ENCODE data around the gene CLDN14.

The CLDN14 gene

GRCh38 chr21:36463204-36463603, 16.7 kb downstream of the CLDN14 start:
- Histone ChIP-seq H3K9me3 (ENCODE audit: control insufficient read depth, low read length) (no peaks in the 10 kb centered on the region), H3K4me3 (ENCODE audit: low read length) (no peak overlapping the region), H3K9ac (ENCODE audit: low read length) (no peak overlapping the region), H3K4me1 (ENCODE audit: control insufficient read depth, insufficient read depth, low read length) (peaks cover 12% of the 10 kb centered on the region), H3K27me3 (ENCODE audit: control insufficient read depth, insufficient read depth, low read length) (peaks cover 11% of the 10 kb centered on the region), H3K36me3 (ENCODE audit: control insufficient read depth, insufficient read depth, low read length) (no peaks in the 10 kb centered on the region)

GRCh38 chr21:36461918-36462486, 17.9 kb downstream of the CLDN14 start:
- H3K4me1 ChIP-seq (ENCODE audit: control insufficient read depth, insufficient read depth, low read length): peaks cover 12% of the 10 kb centered on the region
- no peak overlapping the region for H3K9ac ChIP-seq (ENCODE audit: low read length)
- no peak overlapping the region for H3K4me3 ChIP-seq (ENCODE audit: low read length)
- no peaks in the 10 kb centered on the region for H3K9me3 ChIP-seq (ENCODE audit: control insufficient read depth, low read length)
- peaks cover 11% of the 10 kb centered on the region for H3K27me3 ChIP-seq (ENCODE audit: control insufficient read depth, insufficient read depth, low read length)
- H3K36me3 ChIP-seq (ENCODE audit: control insufficient read depth, insufficient read depth, low read length): no peaks in the 10 kb centered on the region

DNA sequence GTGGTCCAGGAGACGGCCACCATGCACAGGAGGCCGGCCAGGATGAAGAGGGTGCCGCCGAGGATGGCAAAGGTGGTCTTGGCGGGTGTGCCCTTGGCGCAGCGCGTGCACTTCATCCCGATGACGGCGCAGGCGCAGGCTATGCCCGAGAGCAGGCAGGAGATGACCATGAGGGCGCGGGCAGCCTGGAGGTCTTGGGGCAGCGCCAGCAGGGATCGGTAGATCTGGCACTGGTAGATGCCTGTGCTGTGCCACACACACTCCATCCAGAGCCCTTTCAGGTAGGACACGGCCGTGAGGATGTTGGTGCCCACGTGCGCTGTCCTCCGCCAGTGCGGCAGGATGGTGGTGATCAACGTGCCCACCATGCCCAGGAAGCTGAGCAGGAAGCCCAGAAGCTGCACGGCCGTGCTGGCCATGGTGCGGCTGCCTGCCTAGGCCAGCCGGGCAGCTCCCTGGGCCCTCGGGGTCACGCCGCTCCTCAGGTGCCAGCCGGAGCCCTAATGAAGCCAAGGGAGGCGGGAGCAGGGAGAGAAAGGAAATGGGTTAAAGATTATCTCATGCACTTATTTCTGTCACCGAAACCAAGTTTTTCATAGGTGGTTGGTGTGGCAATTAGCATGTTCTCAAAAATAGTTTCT, 18.5 kb downstream of the CLDN14 start:
- Histone ChIP-seq H3K4me3 (ENCODE audit: low read length) (no peak overlapping the region), H3K9me3 (ENCODE audit: control insufficient read depth, low read length) (no peaks in the 10 kb centered on the region), H3K9ac (ENCODE audit: low read length) (no peak overlapping the region), H3K36me3 (ENCODE audit: control insufficient read depth, insufficient read depth, low read length) (no peaks in the 10 kb centered on the region), H3K4me1 (ENCODE audit: control insufficient read depth, insufficient read depth, low read length) (peaks cover 12% of the 10 kb centered on the region), H3K27me3 (ENCODE audit: control insufficient read depth, insufficient read depth, low read length) (peaks cover 11% of the 10 kb centered on the region)

DNA sequence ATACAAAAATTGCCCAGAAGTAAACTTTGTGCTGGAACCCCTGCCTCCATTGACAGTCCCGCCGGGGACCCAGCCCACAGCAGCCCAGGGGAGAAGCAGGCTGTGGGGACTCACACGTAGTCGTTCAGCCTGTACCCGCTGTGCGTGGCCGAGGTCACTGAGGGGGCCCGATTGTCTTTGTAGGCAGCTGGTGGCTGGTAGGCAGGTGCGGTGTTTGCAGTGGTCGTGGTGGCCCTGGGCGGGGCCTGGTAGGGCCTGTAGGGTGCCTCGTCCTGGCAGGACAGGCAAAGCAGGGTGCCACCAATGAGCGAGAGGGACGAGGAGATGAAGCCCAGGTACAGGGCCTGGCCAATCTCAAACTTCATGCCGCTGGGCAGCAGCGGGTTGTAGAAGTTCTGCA, 19.1 kb downstream of the CLDN14 start:
- H3K9me3 ChIP-seq (ENCODE audit: control insufficient read depth, low read length): no peaks in the 10 kb centered on the region
- no peaks in the 10 kb centered on the region for H3K36me3 ChIP-seq (ENCODE audit: control insufficient read depth, insufficient read depth, low read length)
- no peak overlapping the region for H3K9ac ChIP-seq (ENCODE audit: low read length)
- H3K4me1 ChIP-seq (ENCODE audit: control insufficient read depth, insufficient read depth, low read length): peaks cover 12% of the 10 kb centered on the region
- no peak overlapping the region for H3K4me3 ChIP-seq (ENCODE audit: low read length)
- H3K27me3 ChIP-seq (ENCODE audit: control insufficient read depth, insufficient read depth, low read length): peaks cover 11% of the 10 kb centered on the region

DNA sequence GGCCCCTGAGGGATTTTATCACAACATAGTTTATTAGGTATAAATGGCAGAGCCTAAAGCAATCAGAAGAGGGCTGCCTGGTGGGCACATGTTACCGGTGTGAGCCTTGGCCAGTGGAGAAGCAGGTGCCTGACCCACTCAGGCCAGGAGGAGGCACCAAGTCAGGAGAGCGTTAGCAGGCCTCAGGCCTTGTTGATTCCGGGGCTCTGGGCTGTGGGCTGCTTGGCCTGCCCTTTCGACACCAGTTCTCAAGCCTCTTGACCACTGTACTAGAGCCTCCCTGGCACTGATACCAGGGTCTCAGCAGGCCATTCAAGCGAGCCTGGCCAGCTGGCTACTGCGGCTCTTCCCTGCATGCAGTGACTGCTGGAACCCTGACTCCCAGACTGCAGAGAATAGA, 20.8 kb downstream of the CLDN14 start:
- Histone ChIP-seq H3K9ac (ENCODE audit: low read length) (no peak overlapping the region), H3K27me3 (ENCODE audit: control insufficient read depth, insufficient read depth, low read length) (peaks cover 8% of the 10 kb centered on the region)

GRCh38 chr21:36456729-36457414, 23.1 kb downstream of the CLDN14 start:
- Histone ChIP-seq H3K4me3 (ENCODE audit: low read length) (no peak overlapping the region), H3K27me3 (ENCODE audit: control insufficient read depth, insufficient read depth, low read length) (peaks cover 3% of the 10 kb centered on the region), H3K9ac (ENCODE audit: low read length) (no peak overlapping the region), H3K4me1 (ENCODE audit: control insufficient read depth, insufficient read depth, low read length) (peaks cover 3% of the 10 kb centered on the region), H3K36me3 (ENCODE audit: control insufficient read depth, insufficient read depth, low read length) (no peaks in the 10 kb centered on the region), H3K9me3 (ENCODE audit: control insufficient read depth, low read length) (no peaks in the 10 kb centered on the region)

More for the DNA sequence above, 20.8 kb downstream of the CLDN14 start:
- H3K9me3 ChIP-seq (ENCODE audit: control insufficient read depth, low read length): no peaks in the 10 kb centered on the region
- no peaks in the 10 kb centered on the region for H3K36me3 ChIP-seq (ENCODE audit: control insufficient read depth, insufficient read depth, low read length)
- peaks cover 11% of the 10 kb centered on the region for H3K4me1 ChIP-seq (ENCODE audit: control insufficient read depth, insufficient read depth, low read length)
- no peak overlapping the region for H3K4me3 ChIP-seq (ENCODE audit: low read length)

DNA sequence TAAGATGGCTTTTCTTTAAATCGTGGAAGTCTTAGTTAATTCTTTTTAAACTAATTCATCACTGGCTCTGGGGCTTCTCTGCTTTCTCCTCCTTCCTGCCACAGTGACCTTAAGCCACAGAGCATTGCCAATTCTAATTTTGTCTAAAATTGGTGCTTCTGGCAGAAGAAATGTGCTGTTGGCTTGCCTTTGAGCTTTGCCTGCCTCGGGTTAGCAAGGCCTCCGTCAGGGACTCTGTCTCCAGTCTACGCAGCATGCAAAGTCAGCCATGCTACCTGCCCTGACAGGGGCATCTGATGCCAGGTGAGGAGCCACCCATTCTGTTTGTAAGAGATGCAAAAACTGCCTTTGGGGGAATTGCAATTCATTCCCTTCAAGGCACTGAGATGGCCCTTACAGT, 25.2 kb downstream of the CLDN14 start:
- Histone ChIP-seq H3K9ac (ENCODE audit: low read length) (no peak overlapping the region), H3K36me3 (ENCODE audit: control insufficient read depth, insufficient read depth, low read length) (no peaks in the 10 kb centered on the region), H3K27me3 (ENCODE audit: control insufficient read depth, insufficient read depth, low read length) (no peaks in the 10 kb centered on the region)

GRCh38 chr21:36454093-36454531, 25.8 kb downstream of the CLDN14 start:
- no peaks in the 10 kb centered on the region for H3K27me3 ChIP-seq (ENCODE audit: control insufficient read depth, insufficient read depth, low read length)
- no peak overlapping the region for H3K9ac ChIP-seq (ENCODE audit: low read length)
- no peaks in the 10 kb centered on the region for H3K4me1 ChIP-seq (ENCODE audit: control insufficient read depth, insufficient read depth, low read length)
- no peaks in the 10 kb centered on the region for H3K36me3 ChIP-seq (ENCODE audit: control insufficient read depth, insufficient read depth, low read length)
- no peak overlapping the region for H3K4me3 ChIP-seq (ENCODE audit: low read length)
- no peaks in the 10 kb centered on the region for H3K9me3 ChIP-seq (ENCODE audit: control insufficient read depth, low read length)

More for the DNA sequence above, 25.2 kb downstream of the CLDN14 start:
- no peaks in the 10 kb centered on the region for H3K9me3 ChIP-seq (ENCODE audit: control insufficient read depth, low read length)
- H3K4me1 ChIP-seq (ENCODE audit: control insufficient read depth, insufficient read depth, low read length): no peaks in the 10 kb centered on the region
- no peak overlapping the region for H3K4me3 ChIP-seq (ENCODE audit: low read length)

DNA sequence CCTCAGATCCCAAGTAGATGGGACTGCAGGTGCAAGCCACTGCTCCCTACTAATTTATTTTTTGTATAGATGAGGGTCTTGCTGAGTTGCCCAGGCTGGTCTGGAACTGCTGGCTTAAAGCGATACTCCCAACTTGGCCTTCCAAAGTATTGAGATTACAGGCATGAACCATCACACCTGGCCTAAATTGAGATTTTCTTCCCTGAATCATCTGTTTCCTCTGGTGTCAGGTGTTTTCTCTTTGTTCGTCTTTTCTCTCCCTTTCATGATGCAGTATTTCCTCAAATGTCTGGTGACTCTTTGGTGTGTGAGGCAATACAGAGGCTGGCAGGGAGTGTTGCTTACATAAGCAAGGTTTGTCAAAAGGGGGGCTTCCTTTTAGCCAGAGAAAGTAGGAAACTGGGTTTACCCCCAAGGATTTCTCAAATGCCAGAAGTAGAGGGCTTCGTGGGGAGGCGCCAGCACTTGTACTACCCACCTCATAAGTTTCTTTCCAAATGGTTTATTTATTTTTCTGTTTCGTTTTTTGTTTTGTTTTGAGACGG, 27.6 kb downstream of the CLDN14 start:
- Histone ChIP-seq H3K27me3 (ENCODE audit: control insufficient read depth, insufficient read depth, low read length) (no peaks in the 10 kb centered on the region), H3K4me3 (ENCODE audit: low read length) (no peak overlapping the region), H3K4me1 (ENCODE audit: control insufficient read depth, insufficient read depth, low read length) (no peaks in the 10 kb centered on the region), H3K36me3 (ENCODE audit: control insufficient read depth, insufficient read depth, low read length) (no peaks in the 10 kb centered on the region), H3K9ac (ENCODE audit: low read length) (no peak overlapping the region), H3K9me3 (ENCODE audit: control insufficient read depth, low read length) (no peaks in the 10 kb centered on the region)

- H3K9me3 ChIP-seq (ENCODE audit: control insufficient read depth, low read length): no peaks in the 10 kb centered on the region
- no peak overlapping the region for H3K9ac ChIP-seq (ENCODE audit: low read length)
- H3K36me3 ChIP-seq (ENCODE audit: control insufficient read depth, insufficient read depth, low read length): no peaks in the 10 kb centered on the region
- no peak overlapping the region for H3K4me3 ChIP-seq (ENCODE audit: low read length)
- no peaks in the 10 kb centered on the region for H3K27me3 ChIP-seq (ENCODE audit: control insufficient read depth, insufficient read depth, low read length)
- H3K4me1 ChIP-seq (ENCODE audit: control insufficient read depth, insufficient read depth, low read length): no peaks in the 10 kb centered on the region
These were observed 28.4 kb downstream of the CLDN14 start for GRCh38 chr21:36451506-36451905.

- Histone ChIP-seq H3K27me3 (ENCODE audit: control insufficient read depth, insufficient read depth, low read length) (no peaks in the 10 kb centered on the region), H3K9me3 (ENCODE audit: control insufficient read depth, low read length) (no peaks in the 10 kb centered on the region), H3K9ac (ENCODE audit: low read length) (no peak overlapping the region)
These were observed 29.4 kb downstream of the CLDN14 start for GRCh38 chr21:36450511-36450910.

DNA sequence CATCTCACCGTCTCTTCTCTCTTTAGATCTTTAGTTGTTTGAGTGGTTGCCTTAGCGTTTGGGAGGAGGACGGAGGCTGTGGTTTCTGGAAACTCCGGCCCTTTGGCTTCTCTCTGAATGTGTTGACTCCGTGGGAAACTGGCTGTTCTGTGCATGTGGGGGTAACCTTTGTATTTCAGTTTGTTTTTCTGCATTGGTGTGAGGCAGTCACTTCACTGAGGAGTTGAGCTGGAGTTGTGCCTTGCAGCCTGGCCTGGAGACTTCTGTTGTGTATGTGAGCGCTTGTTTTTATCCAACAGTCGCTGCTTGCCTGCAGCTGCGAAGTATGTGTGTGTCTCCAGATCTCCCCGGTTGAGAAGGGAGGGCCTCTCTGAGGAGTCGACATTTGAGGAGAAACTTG, 33.6 kb downstream of the CLDN14 start:
- Histone ChIP-seq H3K9me3 (ENCODE audit: control insufficient read depth, low read length) (no peaks in the 10 kb centered on the region), H3K4me1 (ENCODE audit: control insufficient read depth, insufficient read depth, low read length) (peaks cover 4% of the 10 kb centered on the region), H3K36me3 (ENCODE audit: control insufficient read depth, insufficient read depth, low read length) (no peaks in the 10 kb centered on the region), H3K9ac (ENCODE audit: low read length) (no peak overlapping the region), H3K27me3 (ENCODE audit: control insufficient read depth, insufficient read depth, low read length) (no peaks in the 10 kb centered on the region), H3K4me3 (ENCODE audit: low read length) (no peak overlapping the region)

More at GRCh38 chr21:36450511-36450910, 29.4 kb downstream of the CLDN14 start:
- H3K4me1 ChIP-seq (ENCODE audit: control insufficient read depth, insufficient read depth, low read length): no peaks in the 10 kb centered on the region
- H3K4me3 ChIP-seq (ENCODE audit: low read length): no peak overlapping the region
- H3K36me3 ChIP-seq (ENCODE audit: control insufficient read depth, insufficient read depth, low read length): no peaks in the 10 kb centered on the region
